SK-N-SH (cell line): ENCODE measurements around the gene IL1R2.

ENCODE experiments used
- CTCF ChIP-seq: fragments of 200-600 bp; sonication (generic); IDR thresholded peaks from 2 replicates; pipeline ENCODE4 v1.6.1; 2017; ENCODE audit warnings: antibody characterized with exemption, mild to moderate bottlenecking, moderate library complexity
- EP300 ChIP-seq, 2 experiments: IDR thresholded peaks; 2 replicates each; pipeline versions ENCODE4 v1.4.0 to v1.6.1; 2012; ENCODE audit warnings: borderline replicate concordance in 1 of 2, low read depth in 1 of 2, low read length in 1 of 2
- REST ChIP-seq: IDR thresholded peaks from 2 replicates; pipeline ENCODE4 v1.6.1; 2012; ENCODE audit warnings: mild to moderate bottlenecking, low read depth, low read length, moderate library complexity
- YY1 ChIP-seq: IDR thresholded peaks from 2 replicates; pipeline ENCODE4 v1.4.0; 2012; ENCODE audit warnings: low read depth, mild to moderate bottlenecking

- TF ChIP-seq CTCF (no peak), REST (no peak), YY1 (no peak), EP300 (IDR thresholded peaks at IDR 0.05; ENCODE audit: borderline replicate concordance in 1 of 2, low read depth in 1 of 2, low read length in 1 of 2) (no peak)
Observed at GRCh38 chr2:101958061-101958460, 33.7 kb upstream of the IL1R2 start.
